SKM-1 treated with dmso at 0.1 percent for 144 hours (cell line): Measurements from ENCODE around the gene TPK1.
"Not testable (repeated sequence)": the region's sequence is repeated elsewhere in the genome, so short reads cannot be mapped to it uniquely, and the experiment has no call there.

Experiments
- DNase-seq: peaks from one replicate; lab custom pipeline; 2025; ENCODE audit not compliant: unreplicated experiment; lab: John Stamatoyannopoulos, UW

TPK1 gene

DNA sequence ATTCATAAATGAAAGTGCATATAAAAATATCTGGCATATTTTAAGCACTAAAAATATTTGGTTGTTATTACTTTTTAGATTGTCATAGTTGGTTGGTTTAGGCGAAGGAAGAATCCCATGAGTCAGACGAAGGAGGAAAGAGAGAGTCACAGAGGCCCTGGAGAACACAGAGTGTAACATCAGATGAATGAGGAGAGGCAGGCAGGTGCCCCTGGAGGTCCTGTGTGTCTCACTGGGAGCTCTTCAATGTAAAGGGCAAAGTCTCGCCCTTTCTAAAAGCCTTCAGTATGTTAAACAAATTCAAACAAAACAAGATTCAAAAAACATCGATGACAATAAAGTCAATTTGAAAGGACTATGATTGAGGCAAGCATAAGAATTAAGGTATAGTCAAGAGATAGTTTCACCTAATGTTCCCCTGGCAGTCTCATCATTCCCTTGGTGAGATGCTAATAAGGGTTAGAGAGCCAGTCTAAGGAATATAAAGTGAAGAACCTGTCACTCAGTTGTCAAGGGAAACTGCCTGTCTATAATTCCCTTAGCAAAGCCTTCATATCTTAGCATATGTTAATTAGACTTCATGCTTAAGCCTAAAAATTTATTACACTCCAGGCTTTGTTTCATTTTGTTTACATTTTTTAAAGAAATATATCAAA lies 194.3 kb downstream of the TPK1 start:
- DNase-seq: no peak

DNA sequence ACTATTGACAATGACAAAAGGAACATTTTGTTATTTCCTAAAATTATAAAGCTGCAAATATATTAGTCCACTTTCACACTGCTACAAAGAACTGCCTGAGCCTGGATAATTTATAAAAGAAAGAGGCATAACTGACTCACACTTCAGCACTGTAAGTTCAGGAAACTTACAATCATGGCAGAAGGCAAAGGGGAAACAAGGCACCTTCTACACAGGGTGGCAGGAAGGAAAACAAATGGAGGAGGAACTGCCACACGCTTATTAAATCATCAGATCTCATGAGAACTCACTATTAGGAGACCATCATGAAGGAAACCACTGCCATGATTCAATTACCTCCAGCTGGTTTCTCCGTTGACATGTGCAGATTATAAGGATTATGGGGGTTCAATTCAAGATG lies 203.1 kb downstream of the TPK1 start:
- no peak for DNase-seq

DNA sequence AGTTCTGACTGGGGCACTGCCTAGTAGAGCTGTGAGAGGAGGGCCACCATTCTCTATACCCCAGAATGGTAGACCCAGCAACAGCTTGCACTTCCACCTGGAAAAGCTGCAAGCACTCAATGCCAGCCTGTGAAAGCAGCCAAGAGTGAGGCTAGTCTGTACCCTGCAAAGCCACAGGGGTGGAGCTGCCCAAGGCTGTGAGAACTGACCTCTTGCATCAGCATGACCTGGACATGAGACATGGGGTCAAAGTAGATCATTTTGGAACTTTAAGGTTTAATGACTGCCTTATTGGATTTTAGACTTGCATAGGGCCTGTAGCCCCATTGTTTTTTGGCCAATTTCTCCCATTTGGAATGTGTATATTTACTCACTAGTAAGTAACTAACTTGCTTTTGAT lies 206.3 kb downstream of the TPK1 start:
- DNase-seq: no peak

DNA sequence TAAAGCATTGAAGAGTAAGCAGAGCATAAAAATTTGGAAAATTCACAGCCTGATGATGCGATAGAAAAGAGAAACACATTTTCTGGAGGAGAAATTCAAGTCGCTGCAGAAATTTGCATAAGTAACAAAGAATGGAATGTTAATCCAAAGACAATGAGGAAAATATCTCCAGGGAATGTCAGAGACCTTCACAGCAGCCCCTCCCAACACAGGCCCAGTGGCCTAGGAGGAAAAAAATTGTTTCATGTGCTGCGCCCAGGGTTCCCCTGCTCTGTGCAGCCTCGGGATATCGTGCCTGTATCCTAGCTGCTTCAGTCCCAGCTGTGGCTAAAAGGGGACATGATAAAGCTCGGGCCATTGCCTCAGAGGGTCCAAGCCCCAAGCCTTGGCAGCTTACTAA lies 206.8 kb downstream of the TPK1 start:
- DNase-seq: no peak

DNA sequence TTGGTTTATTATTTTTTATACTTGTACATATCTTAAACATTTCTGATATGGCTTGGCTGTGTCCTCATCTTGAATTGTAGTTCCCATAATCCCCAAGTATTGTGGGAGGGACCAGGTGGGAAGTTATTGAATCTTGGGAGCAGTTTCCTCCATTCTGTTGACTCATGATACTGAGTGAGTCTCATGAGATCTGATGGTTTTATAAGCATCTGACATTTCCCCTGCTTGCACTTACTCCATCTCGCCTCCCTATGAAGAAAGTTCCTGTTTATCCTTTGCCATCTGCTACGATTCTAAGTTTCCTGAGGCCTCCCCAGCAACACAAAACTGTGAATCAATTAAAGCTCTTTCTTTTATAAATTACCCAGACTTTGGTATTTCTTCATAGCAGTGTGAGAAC lies 207.7 kb downstream of the TPK1 start:
- DNase-seq: no peak

DNA sequence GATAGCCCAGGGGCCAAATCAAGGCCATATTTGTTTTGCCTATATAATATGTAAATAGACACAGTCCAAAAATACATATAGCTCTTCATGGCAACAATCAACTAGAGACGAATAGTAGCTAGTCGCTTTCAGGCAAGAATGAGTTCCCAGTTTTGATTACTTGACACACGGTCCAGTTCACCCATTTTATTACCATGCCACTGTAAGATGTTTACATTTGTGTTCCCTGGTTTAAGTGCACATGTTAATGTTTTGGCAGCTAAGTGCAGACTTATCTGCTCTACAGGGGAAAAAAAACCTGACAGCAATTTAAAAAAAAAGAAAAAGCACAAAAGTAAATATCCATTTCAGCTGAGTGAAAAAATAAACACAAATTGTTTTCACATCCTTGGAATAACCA lies 213.1 kb downstream of the TPK1 start:
- DNase-seq: no peak

DNA sequence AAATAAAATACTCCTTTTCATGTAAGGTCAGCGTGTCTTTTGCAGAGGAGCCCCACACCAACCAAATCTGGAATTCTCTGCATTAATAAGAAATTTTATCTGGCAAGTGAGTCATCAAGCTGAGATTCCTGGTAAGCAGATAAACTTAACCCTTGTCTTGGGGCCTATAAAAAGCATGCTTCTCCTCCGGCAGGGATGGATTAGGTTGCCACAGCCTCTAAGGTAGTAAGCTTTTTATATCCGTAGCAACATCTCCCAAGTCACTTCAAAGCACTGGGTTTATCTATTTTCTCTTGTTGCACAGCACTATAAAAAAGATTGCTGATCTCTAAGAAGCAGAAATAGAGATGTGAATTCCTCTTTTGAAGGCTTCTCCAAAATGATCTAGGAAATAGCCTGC lies 229.6 kb downstream of the TPK1 start:
- DNase-seq: no peak

DNA sequence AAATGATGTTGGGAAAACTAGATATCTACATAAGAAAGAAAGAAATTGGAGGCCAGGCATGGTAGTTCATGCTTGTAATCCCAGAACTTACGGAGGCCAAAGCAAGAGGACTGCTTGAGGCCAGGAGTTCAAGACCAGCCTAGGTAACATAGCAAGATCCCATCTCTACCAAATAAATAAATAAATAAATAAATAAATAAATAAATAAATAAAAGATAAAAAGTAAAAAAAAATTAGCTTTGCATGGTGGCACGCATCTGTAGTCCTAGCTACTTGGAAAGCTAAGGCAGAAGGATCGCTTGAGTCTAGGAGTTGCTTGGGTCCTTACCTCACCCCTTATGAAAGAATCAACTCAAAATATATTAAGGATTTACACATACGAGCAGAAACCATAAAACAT lies 238.9 kb downstream of the TPK1 start:
- no peak for DNase-seq

DNA sequence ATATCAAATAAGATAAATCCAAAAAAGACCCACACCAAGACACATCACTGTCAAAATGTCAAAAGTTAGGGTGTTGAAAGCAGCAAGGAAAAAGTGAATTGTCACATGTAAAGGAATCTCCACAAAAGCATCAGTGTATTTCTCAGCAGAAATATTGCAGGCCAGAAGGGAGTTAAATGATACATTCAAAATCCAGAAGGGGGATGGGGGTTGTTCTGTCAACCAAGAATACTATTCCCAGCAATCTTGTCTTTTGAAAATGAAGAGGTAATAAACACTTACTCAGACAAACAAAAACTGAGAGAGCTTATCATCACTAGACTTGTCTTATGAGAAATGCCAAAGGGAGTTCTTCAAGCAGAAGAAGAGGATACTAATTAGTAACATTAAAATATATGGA lies 241.3 kb downstream of the TPK1 start:
- DNase-seq: no peak

DNA sequence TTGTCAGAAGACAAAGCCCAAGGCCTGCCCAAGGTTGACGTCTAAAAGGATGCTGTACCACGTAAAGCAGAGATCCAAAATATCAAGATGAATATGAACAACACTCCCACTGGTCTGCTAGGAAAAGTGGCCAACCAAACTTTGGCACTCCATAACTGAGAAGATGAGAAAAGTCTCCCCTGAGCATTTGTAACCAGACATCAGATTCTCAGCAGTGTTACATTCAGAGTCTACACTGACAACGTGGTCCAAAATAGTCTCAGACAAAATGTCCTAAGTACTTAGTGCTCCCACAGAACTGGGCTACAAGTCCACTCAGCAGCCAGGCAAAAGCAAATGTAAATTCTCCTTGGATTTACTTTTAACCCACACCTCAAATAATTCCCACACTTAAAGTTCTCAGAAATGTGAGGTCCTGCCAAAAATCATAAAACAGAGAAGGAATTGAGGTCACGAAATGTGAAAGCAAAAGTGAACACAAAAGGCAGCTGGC lies 247.2 kb downstream of the TPK1 start:
- DNase-seq: no peak

DNA sequence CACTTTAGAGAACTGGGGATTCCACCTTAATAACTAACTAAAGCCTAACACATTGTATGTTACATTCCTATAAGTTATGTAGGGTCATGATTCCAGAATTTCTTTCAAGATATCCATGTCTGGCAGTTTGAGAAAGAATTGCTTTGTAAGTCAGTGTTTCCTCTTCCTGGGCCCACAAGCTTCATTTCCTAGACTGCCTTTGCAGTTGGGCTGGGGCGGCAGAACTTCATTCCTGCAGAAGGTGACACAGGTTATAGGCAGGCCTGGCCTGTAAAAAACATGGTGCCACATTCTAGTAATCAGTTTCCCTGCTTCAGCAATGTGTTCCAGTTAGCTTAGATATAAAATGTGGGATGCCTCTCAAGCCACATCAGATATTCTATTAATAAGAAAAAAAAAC lies 248.2 kb downstream of the TPK1 start:
- DNase-seq: no peak

DNA sequence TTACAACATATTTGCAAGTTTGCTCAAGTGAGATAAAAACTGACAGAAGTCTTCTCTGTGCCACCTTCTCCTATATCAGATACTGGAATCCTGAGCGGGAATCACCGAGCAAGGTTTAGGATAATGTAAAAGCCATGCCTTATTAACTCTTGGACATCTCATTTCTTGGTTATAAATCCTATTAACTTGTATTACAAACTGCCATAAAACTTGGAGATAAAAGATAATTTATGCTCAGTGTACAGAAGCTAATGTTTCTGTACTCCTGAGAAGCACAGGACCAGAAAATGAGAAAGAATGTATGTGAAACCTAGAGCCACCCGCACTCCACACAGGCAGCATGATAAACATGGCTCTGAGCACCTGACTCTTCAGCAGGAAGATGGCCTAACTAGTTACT lies 251.1 kb downstream of the TPK1 start:
- DNase-seq: no peak

DNA sequence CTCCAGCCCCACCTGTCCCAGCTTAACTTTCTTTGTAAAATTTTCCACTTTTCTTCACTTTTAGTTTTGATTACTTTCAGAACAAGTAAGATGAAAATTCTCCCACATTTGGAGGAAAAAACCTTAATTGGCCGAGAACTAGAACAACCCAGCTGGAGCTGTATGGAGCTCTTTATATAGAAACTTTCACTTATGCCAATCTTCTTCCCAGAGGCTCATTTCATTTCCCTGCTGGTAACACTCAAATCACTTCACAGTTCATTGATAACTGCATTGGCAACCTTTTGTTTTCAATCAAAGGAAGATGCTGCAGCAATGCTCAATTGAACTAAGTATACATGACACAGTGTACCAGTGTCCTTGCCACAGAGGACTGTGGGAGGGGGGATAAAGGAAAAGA lies 256.2 kb downstream of the TPK1 start:
- DNase-seq: no peak

DNA sequence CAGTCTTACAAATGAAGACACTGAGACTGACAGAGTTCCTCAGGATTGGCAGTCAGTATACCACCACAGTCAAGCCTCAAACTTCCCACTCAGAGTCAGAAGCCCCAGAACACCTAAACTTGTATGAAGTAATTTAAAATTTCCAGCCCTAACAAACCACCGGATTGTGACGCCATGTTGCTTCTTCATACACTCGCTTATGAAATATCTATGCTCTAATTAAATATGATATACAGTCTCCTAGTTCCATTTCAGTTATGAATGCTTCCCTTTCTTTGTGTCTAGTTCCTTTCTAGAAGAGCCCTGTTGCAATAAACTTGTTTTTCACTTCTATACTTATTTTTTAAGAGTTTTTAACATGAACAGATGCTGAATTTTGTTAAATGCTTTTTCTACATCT lies 260.4 kb downstream of the TPK1 start:
- DNase-seq: no peak

DNA sequence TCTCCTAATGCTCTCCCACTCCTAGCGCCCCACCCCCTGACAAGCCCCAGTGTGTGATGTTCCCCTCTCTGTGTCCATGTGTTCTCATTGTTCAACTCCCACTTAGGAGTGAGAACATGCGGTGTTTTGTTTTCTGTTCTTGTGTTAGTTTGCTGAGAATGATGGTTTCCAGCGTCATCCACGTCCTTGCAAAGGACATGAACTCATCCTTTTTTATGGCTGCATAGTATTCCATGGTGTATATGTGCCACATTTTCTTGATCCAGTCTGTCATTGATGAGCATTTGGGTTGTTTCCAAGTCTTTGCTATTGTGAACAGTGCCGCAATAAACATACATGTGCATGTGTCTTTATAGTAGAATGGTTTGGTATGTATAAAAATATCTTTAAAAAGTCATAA lies 261.1 kb downstream of the TPK1 start:
- not testable (repeated sequence) for DNase-seq

DNA sequence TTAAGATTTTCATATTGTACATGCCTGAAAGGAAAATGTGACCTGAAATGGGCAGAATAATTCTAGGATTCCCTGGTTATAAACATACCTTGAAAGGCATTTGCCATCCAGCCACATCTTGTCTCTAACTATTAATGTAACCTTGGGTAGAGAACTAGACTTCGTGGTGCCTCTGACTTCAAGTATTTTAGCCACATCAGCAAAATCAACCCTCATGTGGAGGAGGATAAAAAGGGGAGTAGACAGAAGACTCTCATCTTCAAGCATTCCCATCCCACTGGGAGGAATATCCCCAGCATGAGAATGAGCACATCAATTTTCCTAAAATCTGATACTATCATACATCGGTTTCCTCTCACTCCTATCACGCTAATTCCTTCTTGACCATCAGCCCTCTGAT lies 267.6 kb downstream of the TPK1 start:
- DNase-seq: no peak

DNA sequence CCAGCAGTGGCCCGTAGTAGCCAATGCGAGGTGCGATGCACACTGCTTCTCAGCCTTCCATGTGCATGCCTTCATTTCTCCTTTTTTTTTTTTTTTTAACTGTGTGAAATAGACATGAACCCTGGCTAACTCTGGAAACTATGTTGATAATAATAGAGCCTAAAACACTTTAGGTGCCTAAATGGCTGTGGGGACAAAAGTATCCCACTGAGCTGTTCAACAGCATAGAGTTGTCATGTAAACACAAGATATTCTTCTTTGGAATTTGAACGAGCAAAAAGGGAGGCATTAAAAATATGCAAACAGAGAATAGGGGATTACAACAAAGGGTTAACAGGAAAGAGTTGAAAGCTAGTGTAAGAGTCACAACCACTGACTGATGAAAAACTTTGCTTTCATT lies 270.3 kb downstream of the TPK1 start:
- no peak for DNase-seq

DNA sequence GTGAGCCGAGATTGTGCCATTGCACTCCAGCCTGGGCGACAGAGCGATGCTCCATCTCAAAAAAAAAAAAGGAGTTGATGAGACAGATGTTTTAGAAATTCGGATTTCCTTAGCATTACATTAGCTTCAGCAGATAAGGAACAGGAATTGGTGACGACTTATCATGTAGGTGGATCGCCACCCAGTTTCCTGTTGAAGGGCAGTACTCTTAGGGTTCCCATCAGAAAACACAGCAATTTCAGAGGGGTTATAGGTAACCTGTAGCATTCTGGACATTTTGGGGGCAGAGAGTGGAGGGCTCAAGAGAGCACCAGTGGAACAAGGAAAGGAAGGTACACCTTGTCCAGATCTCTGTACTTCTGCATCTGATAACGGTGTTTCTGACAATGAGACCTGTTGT lies 286.0 kb downstream of the TPK1 start:
- DNase-seq: no peak

DNA sequence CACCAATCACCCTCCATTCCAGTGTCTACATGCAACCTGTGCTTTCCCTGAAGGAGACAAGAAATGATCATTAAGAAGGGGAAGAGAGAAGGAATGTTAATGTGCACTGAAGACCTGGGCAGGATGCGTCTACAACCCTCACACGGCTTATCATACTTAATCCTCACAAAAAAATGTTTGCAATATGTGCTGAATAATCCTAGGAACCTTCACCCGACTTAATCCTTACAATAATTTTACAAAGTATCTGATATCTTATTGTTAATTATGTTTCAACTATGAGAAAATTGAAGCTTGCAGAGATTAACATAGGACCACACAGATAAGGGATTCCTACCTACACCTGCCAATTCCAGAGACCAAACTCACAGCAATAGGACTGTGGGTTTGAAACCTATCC lies 287.3 kb downstream of the TPK1 start:
- no peak for DNase-seq

DNA sequence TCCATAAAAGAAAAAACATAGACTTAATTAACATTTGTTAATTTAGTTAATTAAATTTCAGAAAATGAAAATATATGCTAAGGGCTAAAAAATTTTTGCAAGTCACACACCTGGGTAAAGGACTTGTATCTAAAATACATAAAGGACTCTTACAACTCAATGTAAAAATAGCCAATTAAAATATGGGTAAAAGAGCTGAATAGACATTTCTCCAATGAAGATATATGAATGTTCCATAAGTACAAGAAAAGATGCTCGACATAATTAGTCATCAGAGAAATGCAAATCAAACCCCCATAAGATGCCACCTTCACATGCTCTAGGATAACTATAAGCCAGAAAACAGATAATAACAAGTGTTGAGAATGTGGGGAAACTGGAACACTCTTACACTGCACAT lies 288.0 kb downstream of the TPK1 start:
- no peak for DNase-seq

DNA sequence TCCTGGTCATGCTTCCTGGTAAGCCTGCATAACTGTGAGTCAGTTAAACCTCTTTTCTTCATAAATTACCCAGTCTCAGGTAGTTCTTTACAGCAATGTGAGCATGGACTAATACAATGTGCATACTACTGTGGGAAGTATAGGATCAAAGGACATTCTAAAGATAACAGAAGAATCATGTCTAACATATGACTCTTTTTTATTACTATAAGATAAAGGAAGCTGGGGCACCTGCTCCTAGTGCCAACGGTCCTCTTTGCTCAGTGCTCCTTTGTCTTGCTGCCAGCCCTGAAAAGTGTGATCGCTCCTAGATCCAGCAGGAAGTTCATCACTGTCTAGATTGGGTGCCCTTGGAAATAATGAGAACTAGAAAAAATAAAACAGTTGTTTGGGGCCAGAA lies 289.1 kb downstream of the TPK1 start:
- DNase-seq: no peak

DNA sequence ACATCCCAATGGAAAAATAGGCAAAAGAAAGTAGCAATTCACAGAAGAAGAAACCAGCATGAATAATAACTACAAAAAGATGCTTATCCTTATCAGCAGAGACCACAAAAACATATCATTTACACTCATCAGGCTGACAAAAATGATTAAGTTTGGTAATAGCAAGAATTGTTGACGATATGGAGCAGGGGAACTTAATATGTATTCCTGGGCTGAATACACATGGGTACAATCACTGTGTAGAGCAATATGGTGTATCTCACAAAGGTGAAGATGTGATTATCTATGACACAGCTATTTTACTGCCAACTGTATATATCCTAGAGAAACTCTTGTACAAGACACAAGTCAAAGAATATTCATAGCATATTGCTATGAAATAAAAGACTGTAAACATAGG lies 290.5 kb downstream of the TPK1 start:
- DNase-seq: no peak

DNA sequence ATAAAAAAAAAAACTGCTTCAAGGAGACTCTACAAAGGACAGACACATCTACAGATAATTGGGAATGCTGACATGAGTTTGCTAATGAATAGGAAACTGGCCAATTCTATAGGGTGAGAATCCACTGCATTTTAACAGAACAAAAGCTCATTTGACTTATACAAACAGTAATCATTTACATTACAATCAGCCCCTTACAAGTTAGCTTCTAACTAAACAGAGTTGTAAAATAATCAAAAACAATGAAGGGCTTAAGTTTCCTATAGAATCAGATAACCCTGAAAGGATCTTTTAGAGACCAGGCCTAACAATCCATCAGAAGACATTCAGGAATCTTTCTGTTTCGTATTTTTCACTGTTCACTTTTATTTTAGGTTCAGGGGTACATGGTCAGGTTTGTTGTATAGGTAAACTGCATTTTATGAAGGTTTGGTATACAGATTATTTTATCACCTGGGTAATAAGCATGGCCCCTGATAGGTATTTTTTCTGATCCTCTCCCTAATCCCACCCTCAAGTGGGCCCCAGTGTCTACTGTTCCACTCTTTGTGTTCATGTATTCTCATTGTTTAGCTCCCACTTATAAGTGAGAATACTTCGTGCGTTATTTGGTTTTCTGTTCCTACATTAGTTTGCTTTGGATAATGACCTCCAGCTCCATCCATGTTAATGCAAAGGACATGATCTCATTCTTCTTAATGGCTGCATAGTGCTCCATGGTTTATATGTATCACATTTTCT lies 301.0 kb downstream of the TPK1 start:
- no peak for DNase-seq
